NB4 (cell line): ENCODE results near the gene PPM1L.

Source experiments
- DNase-seq: peaks from one replicate; pipeline ENCODE4 v3.0.0; 2010; ENCODE audit warnings: low read depth
- H3K4me3 ChIP-seq: one replicate; pipeline ENCODE4 v1.5.1; 2011; ENCODE audit warnings: mild to moderate bottlenecking, low read depth, low read length, moderate library complexity
- MYC ChIP-seq: IDR thresholded peaks from 2 replicates; pipeline ENCODE4 v1.6.1; 2011; ENCODE audit warnings: low read depth, low read length
- POLR2A ChIP-seq: IDR thresholded peaks from 2 replicates; pipeline ENCODE4 v1.6.1; 2011; ENCODE audit warnings: mild to moderate bottlenecking; ENCODE audit not compliant: insufficient read length; ENCODE audit errors: extremely low read depth
- TF ChIP-seq, protein P1 (sequence below): IDR thresholded peaks from one replicate; pipeline ENCODE4 v1.5.1; 2012; ENCODE audit warnings: low read depth, low read length
- TF ChIP-seq, protein P2 (sequence below): IDR thresholded peaks from 2 replicates; pipeline ENCODE4 v1.6.1; 2011; ENCODE audit warnings: low read depth, low read length

The PPM1L gene

DNA sequence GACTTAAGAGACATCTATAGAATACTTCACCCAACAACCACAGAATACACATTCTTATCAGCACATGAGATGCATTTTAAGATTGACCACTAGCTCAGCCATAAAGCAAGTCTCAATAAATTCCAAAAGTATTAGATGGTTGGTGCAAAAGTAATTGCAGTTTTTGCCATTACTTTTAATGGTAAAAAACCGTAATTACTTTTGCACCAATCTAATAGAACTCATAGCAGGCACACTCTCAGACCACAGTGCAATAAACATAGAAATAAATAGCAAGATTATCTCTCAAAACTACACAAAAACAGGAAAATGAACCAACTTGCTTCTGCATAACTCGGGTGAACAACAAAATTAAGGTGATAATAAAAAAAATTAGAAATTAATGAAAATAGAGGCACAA lies 33.7 kb upstream of the PPM1L start:
- H3K4me3 ChIP-seq = no peak overlapping the region
- TF ChIP-seq MYC (no peak), POLR2A (no peak)
- TF ChIP-seq, protein P1, sequence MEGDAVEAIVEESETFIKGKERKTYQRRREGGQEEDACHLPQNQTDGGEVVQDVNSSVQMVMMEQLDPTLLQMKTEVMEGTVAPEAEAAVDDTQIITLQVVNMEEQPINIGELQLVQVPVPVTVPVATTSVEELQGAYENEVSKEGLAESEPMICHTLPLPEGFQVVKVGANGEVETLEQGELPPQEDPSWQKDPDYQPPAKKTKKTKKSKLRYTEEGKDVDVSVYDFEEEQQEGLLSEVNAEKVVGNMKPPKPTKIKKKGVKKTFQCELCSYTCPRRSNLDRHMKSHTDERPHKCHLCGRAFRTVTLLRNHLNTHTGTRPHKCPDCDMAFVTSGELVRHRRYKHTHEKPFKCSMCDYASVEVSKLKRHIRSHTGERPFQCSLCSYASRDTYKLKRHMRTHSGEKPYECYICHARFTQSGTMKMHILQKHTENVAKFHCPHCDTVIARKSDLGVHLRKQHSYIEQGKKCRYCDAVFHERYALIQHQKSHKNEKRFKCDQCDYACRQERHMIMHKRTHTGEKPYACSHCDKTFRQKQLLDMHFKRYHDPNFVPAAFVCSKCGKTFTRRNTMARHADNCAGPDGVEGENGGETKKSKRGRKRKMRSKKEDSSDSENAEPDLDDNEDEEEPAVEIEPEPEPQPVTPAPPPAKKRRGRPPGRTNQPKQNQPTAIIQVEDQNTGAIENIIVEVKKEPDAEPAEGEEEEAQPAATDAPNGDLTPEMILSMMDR = no peak
- TF ChIP-seq, protein P2, sequence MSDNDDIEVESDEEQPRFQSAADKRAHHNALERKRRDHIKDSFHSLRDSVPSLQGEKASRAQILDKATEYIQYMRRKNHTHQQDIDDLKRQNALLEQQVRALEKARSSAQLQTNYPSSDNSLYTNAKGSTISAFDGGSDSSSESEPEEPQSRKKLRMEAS = no peak
- DNase-seq = no peak

DNA sequence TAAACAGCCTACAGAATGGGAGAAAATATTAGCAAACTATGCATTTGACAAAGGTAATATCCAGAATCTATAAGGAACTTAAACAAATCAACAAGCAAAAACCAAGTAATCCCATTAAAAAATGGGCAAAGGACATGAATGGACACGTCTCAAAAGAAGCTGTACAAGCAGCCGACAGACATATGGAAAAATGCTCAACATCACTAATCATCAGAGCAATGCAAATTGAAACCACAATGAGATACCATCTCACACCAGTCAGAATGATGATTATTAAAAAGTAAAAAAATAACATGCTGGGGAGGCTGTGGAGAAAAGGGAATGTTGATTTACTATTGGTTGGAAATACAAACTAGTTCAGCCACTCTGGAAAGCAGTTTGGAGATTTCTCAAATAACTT lies 30.7 kb upstream of the PPM1L start:
- no peak overlapping the region for H3K4me3 ChIP-seq
- no peak for DNase-seq
- TF ChIP-seq, protein P1 = no peak
- TF ChIP-seq MYC (no peak), POLR2A (no peak)
- TF ChIP-seq, protein P2 = no peak

DNA sequence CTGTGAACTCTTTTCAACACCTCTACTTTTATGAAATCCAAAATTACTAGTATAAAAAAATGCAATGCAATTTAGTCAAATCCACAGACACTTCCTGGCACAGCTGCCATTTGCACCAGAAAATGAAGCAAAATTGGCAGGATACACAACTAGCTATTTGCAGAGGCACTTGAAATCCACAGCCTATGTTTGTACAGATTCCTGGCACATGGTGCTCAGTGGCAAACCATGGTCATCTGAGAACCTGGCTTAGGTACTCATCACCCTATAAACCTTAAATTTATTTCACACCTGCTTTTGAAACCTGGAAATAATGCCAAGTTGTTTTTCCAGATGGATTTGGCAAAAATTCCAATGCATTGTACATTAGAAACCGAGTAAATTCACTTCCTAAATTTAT lies 20.2 kb upstream of the PPM1L start:
- TF ChIP-seq, protein P1 = no peak
- TF ChIP-seq POLR2A (no peak), MYC (no peak)
- TF ChIP-seq, protein P2 = no peak
- no peak overlapping the region for H3K4me3 ChIP-seq
- no peak for DNase-seq

DNA sequence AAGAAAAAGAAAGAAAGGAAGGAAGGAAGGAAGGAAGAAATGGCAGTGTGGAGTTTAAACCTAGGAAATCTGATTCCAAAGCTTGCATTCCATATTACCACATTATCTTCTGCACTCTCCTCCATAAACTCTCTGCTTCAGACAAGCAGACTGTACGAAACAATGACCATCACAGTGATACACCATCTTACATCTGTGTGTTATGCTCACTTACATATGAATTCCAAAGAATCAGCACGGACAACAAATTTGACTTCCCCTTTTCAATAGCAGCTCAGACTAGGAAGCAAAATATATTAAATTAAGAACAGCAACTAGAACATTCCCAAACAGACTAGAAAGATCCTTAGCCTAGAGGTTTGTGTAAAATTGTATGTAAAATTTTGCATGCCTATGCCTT lies 18.0 kb upstream of the PPM1L start:
- TF ChIP-seq, protein P2 = no peak
- TF ChIP-seq POLR2A (no peak), MYC (no peak)
- TF ChIP-seq, protein P1 = no peak
- no peak for DNase-seq
- no peak overlapping the region for H3K4me3 ChIP-seq

DNA sequence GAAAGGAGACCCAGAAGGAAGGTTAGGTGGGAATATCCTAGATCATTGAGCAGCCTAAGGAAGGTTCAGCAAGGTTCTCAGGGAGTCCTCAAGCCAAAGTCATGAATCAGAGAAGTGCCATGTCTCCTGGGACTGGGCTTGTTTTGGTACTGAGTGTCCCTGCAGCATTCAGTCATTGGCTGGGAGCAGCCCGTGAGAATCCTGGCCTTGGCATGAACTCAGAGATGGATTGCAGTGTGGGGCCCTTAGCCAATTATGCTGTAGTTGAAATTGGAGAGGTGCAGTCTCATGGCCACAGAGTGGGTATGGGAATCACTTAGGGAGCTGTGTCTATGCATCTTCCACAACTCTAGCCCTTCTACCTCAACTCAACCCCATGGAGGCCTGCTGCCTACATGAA lies 17.0 kb upstream of the PPM1L start:
- DNase-seq = no peak
- no peak for TF ChIP-seq POLR2A
- TF ChIP-seq, protein P1 = no peak
- H3K4me3 ChIP-seq = no peak overlapping the region

DNA sequence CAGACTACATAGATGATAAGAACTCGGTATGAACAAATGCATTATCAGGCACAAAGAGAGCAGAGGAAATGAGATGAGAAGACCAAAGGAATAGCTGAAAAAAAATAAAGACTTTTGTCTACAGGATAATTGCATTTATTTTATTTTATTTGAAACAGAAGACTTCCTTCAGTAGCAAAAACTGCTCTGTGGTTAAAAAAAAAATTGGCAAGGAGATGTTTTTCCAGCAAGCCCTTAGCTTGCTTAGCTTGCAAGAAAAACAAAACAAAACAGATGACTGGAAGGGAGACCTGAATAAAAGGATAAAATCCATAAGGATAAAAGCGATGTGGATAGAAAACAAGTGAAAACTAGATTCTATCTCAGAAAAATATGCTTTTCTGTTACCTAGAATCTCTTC lies 9.1 kb upstream of the PPM1L start:
- no peak overlapping the region for H3K4me3 ChIP-seq
- no peak for DNase-seq
- TF ChIP-seq, protein P1 = no peak
- no peak for TF ChIP-seq MYC
- TF ChIP-seq, protein P2 = no peak
- TF ChIP-seq POLR2A = no peak
